Thoracic aorta (tissue), 2 donors: Measurements from ENCODE around the gene EEF2K. TPM values are rescaled to one million over a fixed set of nuclear protein-coding genes. Genes with fewer than 3 reads are reported as not detected.

ENCODE experiments used
- ATAC-seq: fragments of 150-250 bp; one replicate; pipeline ENCODE4 v1.8.0; 2017; ENCODE audit warnings: low read depth; ENCODE audit not compliant: insufficient number of reproducible peaks, low FRiP score
- DNase-seq: peaks from one replicate; pipeline ENCODE4 v3.0.0-alpha.2; 2020; ENCODE audit warnings: low spot score
- H3K27ac ChIP-seq, 2 donors: fragments of 200-600 bp; sonication (generic); 1 replicate in 1 of 2; 2 replicates in 1 of 2; pipeline ENCODE4 v1.5.1; 2016; ENCODE audit warnings: mild to moderate bottlenecking in 2 of 2, moderate library complexity in 2 of 2
- H3K27me3 ChIP-seq: fragments of 200-600 bp; sonication (generic); replicated peaks from 2 replicates; pipeline ENCODE4 v1.6.0; 2016; ENCODE audit warnings: mild to moderate bottlenecking; ENCODE audit not compliant: insufficient read depth
- H3K36me3 ChIP-seq: fragments of 200-600 bp; sonication (generic); one replicate; pipeline ENCODE4 v1.5.1; 2016
- H3K4me1 ChIP-seq, 2 donors: fragments of 200-600 bp; sonication (generic); 1 replicate in 1 of 2; 2 replicates in 1 of 2; pipeline versions ENCODE4 v1.5.1 to v1.6.0; 2016; ENCODE audit warnings: low read depth in 2 of 2, mild to moderate bottlenecking in 1 of 2; ENCODE audit not compliant: control insufficient read depth in 1 of 2
- H3K4me3 ChIP-seq: fragments of 200-600 bp; sonication (generic); 2 replicates; pipeline ENCODE4 v1.5.1; 2016; ENCODE audit warnings: mild to moderate bottlenecking
- H3K9me3 ChIP-seq: fragments of 200-600 bp; sonication (generic); 2 replicates; pipeline ENCODE4 v1.5.1; 2016
- total RNA-seq, 2 donors: library from RNA; depleted of rRNA; stranded (reverse); fragments of >200 nt; gene quantifications; one replicate each; pipeline versions ENCODE4 v1.1.0 to v1.2.3, GENCODE V29; 2016
- TF ChIP-seq, protein P1 (sequence below): fragments of 200-600 bp; sonication (generic); IDR thresholded peaks from one replicate; pipeline ENCODE4 v1.5.1; 2019; ENCODE audit warnings: antibody characterized with exemption

Gene EEF2K
- total RNA-seq, 2 donors from 2014 or later, result 35.1 to 38.2 TPM

DNA sequence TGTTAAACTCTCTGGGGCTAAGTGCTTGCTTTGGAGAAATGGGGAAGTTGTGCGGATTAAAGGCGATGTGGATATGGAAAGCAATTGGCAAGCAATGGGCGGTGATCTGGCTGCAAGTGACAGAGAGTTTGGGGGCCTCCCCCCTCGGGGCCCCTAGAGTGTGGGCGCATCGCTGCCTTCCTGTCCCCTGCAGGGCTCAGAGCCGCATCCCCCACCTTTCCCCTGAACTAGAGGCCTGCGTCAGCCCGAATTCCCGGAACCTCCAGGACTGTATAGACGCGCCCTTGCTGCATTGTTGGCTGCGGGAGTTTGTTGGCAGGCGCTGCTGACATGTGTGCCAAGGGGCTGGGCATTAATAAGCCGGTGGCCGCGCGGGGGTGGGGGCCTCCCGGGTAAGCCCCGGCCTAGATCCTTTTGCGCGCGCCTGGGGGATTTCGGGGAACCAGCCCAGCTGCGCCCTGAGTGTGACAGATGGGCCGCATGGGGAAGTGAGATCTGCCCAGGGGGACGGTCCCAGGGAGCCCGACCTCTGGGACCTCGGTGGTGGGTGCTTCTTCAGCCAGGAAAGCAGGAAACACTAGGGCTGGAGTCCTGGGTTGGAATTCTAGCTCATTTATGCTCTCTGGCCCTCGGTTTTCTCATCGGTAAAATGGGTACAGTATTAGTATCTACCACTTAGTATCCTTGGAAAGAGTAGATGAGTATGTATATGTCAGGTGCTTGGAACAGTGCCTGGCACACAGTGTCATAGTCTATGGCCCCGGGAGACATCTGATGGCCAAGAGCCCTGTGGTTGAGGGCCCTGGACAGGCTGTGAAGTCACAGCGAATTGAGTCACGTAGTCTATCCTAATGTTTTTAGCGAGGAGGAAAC, 1.0 kb downstream of the EEF2K start:
- DNase-seq (peak; percentile 83), ATAC-seq (peak; percentile 55)
- Histone ChIP-seq H3K4me3 (peak overlapping the region; percentile 97), H3K9me3 (no peaks in the 10 kb centered on the region), H3K27ac (peak overlapping the region; percentile 88 to 94), H3K4me1 (peaks cover 32 to 56% of the 10 kb centered on the region in 2 donors), H3K36me3 (no peaks in the 10 kb centered on the region), H3K27me3 (no peaks in the 10 kb centered on the region)
- TF ChIP-seq, protein P1, sequence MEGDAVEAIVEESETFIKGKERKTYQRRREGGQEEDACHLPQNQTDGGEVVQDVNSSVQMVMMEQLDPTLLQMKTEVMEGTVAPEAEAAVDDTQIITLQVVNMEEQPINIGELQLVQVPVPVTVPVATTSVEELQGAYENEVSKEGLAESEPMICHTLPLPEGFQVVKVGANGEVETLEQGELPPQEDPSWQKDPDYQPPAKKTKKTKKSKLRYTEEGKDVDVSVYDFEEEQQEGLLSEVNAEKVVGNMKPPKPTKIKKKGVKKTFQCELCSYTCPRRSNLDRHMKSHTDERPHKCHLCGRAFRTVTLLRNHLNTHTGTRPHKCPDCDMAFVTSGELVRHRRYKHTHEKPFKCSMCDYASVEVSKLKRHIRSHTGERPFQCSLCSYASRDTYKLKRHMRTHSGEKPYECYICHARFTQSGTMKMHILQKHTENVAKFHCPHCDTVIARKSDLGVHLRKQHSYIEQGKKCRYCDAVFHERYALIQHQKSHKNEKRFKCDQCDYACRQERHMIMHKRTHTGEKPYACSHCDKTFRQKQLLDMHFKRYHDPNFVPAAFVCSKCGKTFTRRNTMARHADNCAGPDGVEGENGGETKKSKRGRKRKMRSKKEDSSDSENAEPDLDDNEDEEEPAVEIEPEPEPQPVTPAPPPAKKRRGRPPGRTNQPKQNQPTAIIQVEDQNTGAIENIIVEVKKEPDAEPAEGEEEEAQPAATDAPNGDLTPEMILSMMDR, result no peak

DNA sequence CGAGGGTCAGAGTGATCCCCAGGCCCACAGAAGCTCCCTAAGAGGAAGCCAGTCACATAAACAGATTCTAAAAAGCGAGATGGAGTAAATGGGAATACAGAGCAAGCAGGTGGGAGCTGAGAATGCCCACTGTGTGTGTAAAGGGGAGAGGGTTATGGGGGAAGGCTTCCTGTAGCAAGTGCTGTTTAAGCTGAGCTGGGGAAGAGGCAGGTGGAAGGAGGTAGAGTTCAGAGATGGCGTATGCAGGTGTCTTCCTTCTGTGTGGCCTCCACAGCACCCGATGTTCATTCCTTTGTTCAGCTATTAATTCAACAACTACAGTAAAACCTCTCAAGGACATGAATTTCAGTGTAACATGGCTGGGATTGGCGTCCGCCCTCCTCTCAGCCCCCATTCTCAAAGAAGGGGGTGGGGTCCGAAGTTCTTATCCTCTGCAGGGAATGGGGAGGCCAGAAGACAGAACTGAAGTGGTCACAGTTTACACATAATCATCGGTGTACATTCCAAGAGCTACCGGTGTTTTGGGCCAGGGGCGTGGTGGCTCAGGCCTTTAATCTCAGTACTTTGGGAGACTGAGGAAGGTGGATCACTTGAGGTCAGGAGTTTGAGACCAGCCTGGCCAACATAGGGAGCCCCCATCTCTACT, 1.8 kb downstream of the EEF2K start:
- TF ChIP-seq, protein P1, result no peak
- no peaks in the 10 kb centered on the region for H3K27me3 ChIP-seq
- peaks cover 32 to 62% of the 10 kb centered on the region in 2 donors for H3K4me1 ChIP-seq
- H3K27ac ChIP-seq, result peak overlapping the region; percentile 88 to 94
- DNase-seq (no peak), ATAC-seq (no peak)
- no peaks in the 10 kb centered on the region for H3K9me3 ChIP-seq
- H3K4me3 ChIP-seq, result peak overlapping the region; percentile 97
- H3K36me3 ChIP-seq, result no peaks in the 10 kb centered on the region

DNA sequence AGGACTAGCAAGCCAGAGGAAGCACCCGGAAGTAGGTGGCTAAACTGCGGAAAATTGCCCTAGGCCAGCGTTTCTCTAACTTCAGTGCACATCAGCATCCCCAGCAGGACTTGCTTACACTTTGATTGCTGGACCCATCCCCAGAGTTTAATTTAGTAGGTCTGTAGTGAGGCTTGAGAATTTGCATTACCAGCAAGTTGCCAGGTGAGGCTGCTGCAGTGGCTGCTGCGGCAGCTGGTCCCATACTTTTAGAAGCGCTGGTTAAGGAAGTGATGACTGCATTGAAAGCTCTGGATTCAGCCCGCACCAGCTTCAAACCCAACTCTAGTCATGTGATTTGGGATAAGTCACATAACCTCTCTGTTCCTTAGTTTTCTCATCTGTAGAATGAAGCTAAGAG, 4.2 kb downstream of the EEF2K start:
- TF ChIP-seq, protein P1, result no peak
- peak overlapping the region; percentile 88 to 94 for H3K27ac ChIP-seq
- DNase-seq (no peak), ATAC-seq (no peak)
- H3K4me3 ChIP-seq, result no peak overlapping the region
- H3K27me3 ChIP-seq, result no peaks in the 10 kb centered on the region
- H3K9me3 ChIP-seq, result no peaks in the 10 kb centered on the region
- no peaks in the 10 kb centered on the region for H3K36me3 ChIP-seq
- peaks cover 34 to 63% of the 10 kb centered on the region in 2 donors for H3K4me1 ChIP-seq

DNA sequence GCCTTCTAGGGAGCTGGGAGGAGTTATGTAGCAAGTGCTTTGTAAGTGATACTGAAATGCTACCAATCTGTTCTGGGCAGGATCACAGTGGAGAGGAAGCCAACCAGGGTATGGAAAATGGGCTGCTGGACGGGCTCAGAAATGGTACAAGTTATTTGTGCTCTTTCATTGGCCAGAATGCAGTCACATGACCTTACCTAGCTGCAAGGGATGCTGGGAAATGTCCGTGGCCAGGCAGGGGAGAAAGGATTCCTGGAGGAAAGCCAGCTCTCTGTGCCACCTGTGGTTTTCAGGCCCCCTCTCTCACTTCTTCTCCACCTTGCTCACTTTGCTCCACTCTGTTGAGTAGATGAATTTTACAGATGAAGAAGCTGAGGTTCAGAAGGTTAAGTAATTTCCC, 4.8 kb downstream of the EEF2K start:
- TF ChIP-seq, protein P1, result no peak
- no peak for ATAC-seq

DNA sequence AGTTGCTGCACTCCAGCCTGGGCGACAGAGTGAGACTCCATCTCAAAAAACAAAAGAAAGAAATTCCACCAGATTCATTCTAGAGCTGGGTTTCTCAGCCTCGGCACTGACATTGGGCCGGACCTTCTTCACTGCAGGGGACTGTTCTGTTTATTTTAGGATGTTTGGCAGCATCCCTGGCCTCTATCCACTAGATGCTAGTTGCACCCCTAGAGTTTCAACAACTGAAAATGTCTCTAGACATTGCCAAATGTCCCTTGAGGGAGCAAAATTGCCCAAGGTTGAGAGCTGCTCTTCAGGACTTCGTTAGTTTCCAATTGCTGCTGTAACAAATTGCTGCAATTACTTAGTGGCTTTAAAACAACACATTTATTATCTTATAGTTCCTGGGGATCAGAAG, 7.2 kb downstream of the EEF2K start:
- H3K36me3 ChIP-seq, result no peaks in the 10 kb centered on the region

More for the DNA sequence above, 4.8 kb downstream of the EEF2K start:
- H3K4me3 ChIP-seq, result no peak overlapping the region
- H3K4me1 ChIP-seq, result peaks cover 30 to 62% of the 10 kb centered on the region in 2 donors
- H3K27ac ChIP-seq, result peak overlapping the region; percentile 88 to 94
- H3K36me3 ChIP-seq, result no peaks in the 10 kb centered on the region
- H3K27me3 ChIP-seq, result no peaks in the 10 kb centered on the region
- DNase-seq, result no peak
- no peaks in the 10 kb centered on the region for H3K9me3 ChIP-seq

More for the DNA sequence above, 7.2 kb downstream of the EEF2K start:
- Histone ChIP-seq H3K4me1 (peaks cover 22 to 71% of the 10 kb centered on the region in 2 donors), H3K9me3 (no peaks in the 10 kb centered on the region), H3K4me3 (no peak overlapping the region), H3K27ac (peak overlapping the region in 1 of 2 donors; percentile 41), H3K27me3 (no peaks in the 10 kb centered on the region)
- TF ChIP-seq, protein P1, result no peak
- ATAC-seq, result no peak
- DNase-seq, result no peak
